HG03442 (cell line): ENCODE results near the gene SPSB1.

Experiments
- ATAC-seq: cut with Tn5 transposase; IDR thresholded peaks from one replicate; pipeline ENCODE4 v1.9.1; 2021; ENCODE audit warnings: mild to moderate bottlenecking, moderate library complexity; ENCODE audit not compliant: unreplicated experiment

Gene SPSB1

DNA sequence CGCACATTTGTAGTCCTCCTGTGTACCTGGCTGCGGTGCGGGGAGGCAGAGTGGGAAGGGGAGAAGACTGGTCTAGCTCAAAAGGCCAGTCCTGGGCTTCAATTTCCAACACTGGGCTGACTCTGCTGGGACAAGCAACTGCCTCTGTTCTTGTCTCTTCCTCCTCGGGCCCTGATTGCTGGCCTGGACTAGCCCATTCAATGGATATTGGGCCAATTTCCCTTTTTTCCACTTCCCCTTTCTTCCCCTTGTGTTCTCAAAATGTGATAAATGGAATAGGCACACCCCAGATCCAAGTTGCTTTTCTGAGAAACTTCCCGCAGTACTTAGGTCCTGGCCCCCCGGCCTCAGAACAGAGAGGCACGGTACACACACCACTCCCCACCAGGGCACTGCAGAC, 48.2 kb downstream of the SPSB1 start:
- no peak for ATAC-seq

DNA sequence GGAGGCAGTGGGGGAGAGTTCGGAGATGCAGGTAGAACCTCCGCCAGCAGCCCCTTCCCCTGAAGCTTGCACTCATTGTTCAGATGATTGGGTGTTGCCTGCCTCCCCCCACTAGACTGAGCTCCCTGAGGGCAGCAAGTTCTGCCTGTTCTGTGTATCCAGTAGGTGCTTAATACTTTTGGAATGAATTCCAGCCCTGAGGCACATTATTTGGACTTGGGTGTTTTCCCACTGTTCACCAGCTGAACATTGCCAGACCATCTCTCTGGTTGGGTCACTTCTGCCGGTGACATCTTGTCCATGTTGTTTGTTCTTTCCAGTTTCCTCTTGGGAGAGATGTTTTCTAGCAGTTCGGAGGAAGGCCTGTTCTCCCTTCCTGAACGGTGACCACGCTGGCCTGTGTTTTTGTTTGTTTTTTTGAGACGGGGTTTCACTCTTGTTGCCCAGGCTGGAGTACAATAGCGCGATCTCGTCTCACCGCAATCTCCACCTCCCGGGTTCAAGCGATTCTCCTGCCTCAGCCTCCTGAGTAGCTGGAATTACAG, 48.7 kb downstream of the SPSB1 start:
- no peak for ATAC-seq

DNA sequence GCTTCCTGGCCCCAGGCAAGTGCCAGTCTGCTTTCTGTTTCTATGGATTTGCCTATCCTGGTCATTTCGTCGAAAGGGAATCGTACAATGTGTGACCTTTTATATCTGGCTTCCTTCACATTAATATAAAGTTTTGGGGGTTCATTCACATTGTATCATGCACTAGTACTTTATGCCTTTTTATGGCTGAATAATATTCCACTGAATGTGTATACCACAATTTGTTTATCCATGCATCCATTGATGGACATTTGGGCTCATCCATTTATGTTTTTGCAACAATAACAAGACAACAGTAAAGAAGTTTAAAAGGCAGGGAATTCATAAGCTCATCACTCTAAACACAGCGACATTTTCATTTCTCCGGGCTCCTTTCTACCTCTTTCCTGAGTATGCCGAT, 50.6 kb downstream of the SPSB1 start:
- no peak for ATAC-seq

DNA sequence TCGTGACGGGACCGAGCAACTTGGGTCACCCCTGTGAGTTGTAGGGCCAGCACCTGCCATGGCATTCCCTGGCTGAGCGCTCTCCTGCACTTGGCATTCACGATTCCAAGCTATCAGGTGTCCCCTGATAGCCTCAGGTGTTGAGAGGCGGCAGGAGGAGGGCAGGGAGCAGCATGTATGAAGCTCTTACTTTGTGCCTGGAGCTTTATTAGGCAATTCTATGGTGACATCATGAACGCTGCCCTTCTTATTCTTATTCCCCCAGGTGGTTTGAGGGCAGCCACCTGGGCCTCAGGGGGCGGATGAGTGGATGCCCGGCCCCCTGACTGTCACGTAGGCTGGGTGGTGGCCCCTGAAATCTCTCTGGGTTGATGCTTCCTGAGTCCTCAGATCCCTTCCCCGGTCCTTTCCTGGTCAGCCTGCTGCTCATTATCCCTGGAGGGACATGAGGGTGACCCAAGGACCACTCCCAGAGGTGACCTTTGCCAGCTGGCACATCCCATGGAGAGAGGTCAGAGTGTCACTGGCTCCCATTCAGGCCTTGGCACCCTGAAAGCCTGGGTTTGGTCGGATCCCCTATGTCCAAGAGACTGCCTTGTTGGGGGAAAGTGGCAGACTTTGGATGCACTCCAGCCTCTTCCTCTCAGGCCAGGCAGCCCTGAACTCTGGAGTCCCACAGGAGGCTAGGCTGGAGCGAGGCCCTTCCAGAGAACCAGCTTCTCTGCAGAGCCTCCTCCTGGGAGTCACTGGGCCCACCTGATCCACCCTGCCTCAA, 51.9 kb downstream of the SPSB1 start:
- ATAC-seq, result no peak

DNA sequence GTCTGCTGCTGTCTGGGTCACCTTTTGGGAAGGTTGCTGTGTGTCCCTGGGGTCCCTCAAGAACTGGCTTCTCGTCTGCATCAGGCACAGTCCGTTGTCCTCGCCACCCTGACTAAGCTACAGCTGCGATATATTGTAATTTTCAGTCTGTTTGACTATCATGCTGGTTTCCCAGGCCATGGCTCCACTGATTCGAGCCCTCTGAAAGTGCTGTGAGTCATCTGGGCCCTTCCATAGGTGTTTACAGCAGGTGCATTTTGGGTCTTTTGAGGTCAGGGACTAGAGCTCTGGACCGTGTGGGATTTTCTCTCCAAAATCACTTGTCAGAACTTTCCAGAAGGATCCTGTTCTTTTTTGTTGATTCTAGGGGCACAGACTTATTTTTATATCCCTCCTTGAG, 52.8 kb downstream of the SPSB1 start:
- no peak for ATAC-seq

DNA sequence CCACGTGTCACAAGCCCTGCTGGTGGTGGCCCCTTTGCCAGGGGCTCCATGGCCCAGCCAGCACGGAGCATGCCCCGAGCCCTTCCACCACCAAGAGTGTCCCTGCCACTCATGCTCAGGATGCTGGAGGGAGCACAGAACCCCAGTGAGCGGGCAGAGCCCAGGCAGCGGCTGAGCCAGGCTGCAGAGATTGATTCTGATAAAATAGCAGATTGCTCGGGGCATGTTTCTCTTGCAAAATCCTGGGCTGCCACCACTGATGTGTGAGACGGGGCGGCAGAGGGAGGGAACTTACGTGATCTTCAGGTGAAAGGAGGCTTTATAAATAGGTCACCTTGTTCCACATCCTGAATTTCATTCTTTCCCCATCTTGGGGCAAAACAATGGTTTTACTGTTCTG, 53.2 kb downstream of the SPSB1 start:
- ATAC-seq, result no peak

DNA sequence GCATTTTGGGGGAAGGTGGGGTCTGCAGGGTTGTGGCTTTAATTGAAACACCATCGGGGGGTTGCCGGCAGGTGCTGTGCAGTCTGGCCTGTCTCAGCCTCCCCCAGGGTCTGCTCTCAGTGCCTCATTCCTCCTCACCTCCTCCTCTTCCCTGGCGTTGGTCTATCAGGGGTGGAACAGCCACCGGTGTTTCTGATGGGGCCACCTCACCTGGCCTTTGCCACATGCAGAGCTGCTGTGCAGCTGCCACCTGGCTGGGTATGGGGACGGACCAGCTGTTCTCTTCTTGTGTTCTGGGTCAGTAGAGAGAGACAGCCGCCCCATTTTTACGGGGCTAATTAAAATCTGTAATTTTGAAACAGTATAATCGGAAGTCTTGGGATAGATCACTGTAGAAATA, 53.9 kb downstream of the SPSB1 start:
- no peak for ATAC-seq

DNA sequence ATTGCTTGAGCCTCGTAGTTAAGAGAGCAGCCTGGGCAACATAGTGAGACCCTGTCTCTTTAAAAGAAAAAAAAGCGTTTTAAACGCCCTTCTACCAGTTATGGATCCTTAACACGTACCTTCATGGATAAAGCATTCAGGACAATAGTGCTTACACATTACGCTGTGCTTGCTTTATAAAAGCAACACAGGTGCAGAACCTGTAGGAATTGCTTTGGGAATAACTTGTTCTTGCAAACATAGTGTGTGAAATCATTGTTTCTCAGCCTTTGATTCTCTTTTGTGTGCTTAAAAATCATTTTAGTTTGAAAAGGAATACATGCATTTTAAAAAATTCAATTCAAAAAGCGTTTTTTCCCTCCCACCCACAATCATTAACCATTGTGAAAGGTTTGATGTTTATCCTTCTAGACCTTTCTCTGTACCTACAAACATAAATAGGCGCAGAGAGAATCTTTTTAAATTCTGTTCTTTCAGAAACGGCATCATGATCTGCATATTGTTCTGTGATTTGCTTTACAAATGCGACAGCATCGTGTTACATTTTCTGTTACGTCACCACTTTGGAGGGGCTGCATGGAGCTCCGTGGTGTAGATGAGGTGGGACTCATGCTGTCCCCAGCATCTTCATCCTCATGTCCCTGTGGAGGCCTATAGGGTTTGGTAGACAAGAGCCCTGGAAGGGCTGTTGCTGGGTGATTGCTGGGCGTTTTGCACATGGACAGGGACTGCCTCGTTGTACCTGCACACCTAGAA, 54.6 kb downstream of the SPSB1 start:
- ATAC-seq, result no peak

DNA sequence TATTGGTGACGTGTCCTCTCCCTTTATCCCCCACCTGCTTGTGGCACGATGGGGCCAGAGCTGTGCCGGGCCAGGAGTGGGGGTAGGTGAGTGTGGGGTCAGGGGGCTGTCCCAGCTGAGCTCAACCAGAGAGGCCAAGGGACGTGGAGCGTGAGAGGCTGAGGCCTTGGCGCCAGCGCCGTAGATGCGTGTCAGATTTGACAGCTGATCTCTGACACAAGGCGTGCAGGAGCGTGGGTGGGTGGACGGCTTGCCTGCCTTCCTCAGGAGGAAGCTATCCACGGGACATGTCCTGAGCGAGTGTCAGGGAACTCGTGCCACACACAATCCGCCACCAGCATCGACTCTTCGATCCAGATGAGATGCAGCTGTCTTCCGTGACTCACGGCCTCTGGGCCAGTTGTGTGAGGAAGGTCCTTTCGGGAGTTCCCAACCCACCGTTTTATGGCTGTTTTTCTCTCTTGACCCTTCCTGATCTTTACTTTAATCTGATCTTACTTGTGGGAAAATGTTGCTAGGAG, 56.7 kb downstream of the SPSB1 start:
- ATAC-seq, result no peak

DNA sequence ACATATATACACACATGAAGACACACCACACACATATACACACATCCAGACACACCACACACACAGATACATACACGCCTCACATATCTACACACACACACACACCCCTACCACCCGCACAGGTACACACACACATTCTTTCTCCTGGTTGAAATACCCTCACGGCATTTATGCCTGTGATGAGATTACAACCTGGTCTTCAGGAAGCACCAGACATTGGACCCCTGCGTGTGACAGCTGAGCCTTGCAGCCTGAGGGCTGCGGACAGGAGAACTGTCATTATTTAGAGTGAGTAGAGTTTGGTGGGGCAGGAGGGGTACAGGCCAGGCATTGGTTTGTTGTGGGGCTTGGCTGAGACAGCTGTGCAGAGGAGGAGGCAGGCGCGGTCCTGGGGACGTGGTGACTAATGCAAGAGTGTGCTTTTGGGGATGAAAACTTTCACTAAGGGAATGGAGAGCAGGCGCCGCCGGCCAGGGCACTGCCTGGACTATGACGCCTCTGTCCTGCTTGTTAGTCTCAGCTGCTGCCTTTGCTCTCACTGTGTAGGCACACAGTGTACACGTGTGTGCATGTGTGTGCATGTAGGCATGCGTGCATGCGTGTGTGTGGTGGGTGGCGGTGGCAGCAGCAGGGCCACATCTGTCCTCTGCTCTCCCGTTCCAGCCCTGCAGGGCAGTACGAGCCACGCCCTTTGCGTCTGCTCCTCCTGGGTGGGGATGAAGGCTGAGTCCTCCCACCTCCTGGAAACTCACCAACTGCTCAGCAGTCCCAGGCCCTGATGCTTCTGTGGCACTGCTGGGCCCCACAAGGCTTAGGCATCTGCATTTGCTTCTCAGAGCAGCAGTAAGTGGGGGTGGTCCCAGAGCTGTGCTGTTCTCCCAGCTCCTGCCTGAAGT, 57.6 kb downstream of the SPSB1 start:
- ATAC-seq, result no peak

DNA sequence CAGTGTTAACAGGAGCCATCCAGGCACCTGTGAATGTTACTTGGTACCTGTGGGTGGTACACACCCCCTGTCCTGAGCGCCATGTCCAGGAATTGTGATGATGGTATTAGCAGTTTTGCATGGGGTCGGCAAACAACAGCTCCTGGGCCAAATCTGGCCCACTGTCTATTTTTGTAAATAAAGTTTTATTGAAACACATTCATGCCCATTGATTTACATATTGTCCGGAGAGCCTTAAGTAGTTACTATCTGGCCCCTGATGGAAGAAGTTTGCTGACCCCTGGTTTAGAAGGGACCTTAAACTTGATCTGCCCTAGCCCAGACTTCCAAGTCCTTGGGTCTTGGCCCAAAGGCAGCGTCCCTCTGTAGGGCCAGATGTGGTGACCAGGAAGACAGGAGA, 58.3 kb downstream of the SPSB1 start:
- no peak for ATAC-seq

DNA sequence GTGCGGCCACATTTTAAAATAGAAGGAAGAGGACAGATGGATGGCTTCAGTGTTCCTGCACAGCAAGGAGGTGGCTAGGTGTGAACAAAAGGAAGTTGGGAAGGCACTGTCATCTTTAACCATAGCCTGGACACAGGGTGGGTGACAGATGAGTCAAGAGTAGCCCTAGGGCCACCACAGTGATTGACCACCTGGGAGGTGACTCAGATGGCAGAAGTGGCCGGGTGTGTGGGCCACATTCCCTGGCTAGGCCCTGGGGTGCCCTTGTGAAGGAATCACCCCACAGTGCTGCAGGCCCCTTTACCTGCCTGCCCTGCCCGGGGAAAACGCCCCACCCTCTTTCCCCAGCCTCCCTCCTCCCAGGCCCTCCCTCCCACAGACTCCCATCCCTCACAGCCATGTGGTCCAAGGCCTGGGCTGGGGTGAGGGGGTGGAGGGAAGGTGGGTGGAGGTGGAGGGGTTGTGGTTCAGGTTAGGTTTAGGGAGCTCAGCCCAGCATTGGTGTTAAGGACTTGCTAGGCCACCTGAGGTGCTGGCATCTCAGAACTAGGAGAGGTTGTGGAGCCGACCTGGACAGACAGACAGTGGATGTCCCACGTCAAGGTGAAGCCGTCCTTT, 59.1 kb downstream of the SPSB1 start:
- ATAC-seq, result no peak

DNA sequence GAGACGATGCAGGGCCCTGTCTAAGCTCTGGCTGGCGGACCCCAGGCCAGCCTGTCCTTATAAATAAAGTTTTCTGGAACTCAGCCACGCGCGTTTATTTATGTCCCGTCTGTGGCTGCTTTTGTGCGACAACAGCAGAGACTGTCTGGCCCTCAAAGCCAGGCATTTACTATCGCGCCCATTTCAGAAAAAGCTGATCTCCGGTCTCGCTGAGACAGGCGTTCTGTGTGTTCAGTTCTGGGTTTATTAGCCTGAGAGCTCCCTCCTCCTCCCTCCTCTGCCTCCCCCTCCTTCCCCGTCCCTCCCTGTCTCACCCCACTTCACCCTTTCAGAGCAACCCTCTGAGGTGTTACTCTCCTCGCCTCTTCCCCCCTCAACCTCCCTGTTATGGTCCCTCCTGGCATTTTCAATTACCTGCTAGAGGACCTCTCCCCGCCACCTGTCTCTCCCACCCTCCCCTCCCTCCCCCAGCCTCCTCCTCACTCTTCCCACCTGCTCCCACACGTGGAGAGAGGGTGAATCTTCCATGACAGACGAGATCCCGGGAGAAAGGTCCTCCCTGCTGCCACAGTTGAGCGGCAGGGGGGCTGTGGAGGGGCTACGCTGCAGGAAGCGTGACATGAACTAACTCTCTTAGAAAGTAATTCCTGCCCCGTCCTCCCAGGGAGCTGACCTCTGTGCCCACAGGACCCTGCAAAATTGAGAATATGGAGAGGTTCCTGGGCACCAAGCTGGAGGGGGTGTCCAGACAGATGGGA, 59.9 kb downstream of the SPSB1 start:
- ATAC-seq, result no peak

DNA sequence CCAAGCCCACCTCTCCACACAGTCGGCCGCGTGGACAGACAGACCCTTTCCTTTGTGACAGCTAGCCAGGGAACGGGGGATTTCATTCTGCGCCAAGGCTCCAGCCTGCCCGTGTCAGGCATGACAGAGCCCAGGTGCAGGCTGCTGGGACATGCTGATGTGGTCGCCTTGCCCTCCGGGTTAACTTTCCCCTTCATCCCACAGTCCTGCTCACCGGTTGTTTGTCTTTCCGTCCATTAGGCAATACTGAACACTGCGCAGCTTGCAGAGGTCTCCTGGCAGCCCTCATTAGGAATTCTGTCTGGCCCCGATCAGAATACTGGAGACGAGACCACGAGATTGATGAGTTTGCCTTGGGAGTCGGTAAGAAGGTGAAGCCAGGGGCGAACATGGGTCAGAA, 62.8 kb downstream of the SPSB1 start:
- ATAC-seq, result no peak

DNA sequence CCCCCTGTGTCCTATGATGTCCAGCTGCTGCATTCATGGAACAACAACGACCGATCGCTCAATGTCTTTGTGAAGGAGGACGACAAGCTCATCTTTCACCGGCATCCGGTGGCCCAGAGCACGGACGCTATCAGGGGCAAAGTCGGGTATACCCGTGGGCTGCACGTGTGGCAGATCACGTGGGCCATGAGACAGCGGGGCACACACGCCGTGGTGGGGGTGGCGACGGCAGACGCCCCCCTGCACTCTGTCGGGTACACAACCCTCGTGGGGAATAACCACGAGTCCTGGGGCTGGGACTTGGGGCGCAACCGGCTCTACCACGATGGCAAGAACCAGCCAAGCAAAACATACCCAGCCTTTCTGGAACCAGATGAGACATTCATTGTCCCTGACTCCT, 63.3 kb downstream of the SPSB1 start:
- ATAC-seq, result no peak

DNA sequence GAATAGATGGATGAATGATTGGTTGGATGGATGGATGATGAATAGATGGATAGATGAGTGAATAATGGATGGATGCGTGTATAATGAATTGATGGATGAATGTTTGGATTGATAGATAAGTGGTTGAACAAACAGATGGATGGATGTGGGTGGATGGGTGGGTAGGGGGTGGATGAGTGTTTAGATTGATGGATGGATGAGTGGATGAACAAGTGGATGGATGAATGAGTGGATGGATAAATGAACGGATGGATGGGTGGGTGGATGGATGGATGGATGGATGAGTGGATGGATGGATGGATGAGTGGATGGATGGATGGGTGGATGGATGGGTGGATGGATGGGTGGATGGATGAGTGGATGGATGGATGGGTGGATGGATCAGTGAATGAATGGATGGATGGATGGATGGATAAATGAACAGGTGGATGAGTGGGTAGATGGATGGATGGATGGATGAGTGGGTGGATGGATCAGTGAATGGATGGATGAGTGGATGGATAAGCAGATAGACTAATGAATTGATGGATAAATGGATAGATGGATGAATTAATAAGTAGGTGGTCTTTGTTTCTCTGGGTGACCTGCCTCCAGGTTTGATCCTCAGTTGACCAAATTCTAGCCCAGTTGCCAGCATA, 64.3 kb downstream of the SPSB1 start:
- ATAC-seq, result no peak

DNA sequence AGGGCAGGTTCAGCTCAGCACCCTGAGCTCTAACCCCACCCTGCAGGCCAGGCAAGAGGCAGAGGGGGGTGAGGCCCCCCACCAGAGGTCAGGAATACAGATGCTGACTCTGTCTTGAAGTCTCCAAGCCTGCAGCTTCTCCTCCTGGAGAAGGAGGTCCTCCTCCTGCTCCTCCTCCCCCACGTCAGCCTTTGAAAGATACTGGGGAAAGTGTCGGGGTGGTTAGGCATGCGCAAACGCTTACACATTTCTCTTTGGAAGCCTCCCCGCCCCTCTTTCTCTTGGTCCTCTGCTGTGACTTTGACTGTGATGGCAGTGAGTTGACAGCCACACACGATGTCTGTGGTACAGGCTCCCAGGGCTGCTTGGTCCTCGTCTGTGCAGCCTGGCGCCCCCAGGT, 65.3 kb downstream of the SPSB1 start:
- ATAC-seq, result no peak

DNA sequence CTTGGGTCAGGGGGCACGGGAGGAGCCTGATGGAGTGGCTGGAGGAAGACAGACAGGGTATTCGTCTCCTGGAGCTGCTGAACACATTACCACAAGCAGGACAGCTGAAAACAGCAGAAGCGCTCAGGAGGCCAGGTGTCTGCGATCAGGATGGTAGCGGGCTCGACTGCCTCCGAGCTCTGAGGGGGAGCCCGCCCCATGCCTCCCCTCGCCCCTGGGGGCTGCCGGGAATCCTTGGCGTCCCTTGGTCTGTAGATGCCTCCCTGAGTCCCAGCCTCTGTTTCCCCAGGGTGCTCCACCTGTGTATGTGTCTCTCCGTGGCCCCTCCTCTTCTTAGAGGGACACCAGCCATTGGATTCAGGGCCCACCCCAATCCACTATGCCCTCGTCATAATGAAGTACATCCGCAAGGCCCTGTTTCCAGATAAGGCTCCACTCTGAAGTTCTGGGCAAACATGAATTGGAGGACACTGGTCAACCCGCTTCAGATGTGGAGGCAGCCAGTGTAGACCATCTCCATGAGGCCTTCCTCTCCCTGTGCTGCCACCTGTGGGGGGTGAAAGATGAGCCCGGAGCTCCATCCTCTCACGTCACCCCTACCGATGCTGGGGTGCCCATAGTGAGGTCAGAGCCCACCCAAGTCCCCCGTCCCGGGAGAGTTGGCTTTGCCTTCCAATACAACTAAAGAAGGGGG, 67.8 kb downstream of the SPSB1 start:
- ATAC-seq, result no peak
